Measurements from ENCODE around the gene FAR2. TPM values are rescaled to one million over a fixed set of nuclear protein-coding genes. Genes with fewer than 3 reads are reported as not detected.
A peak's percentile ranks its signal among the peaks of the same experiment; 100 is the strongest.

FAR2 gene
- polyA plus RNA-seq, 1 of the 3 experiments (the other 2 are of a cell fraction), result 7.4 TPM

- ChIA-PET POLR2A (interaction anchor here (0.5 kb wide), 1 partner anchor 1325 kb away, joined by 5 read pairs; no protein-coding TSS in a partner anchor), CTCF (interaction anchor here (3.1 kb wide), 1 partner anchor 165 kb away, joined by 11 read pairs; no protein-coding TSS in a partner anchor)
- H2AFZ ChIP-seq (ENCODE audit: low read depth), result no peak overlapping the region
- no peak overlapping the region for H3K9ac ChIP-seq
- H3K9me3 ChIP-seq, result no peaks in the 10 kb centered on the region
- peak overlapping the region in 1 of 2 experiments; percentile 40; a peak in 2 of 4 replicates for H3K27ac ChIP-seq (ENCODE audit: low read depth in 2 of 2, low read length in 1 of 2)
- H3K4me2 ChIP-seq, result no peak overlapping the region
- TF ChIP-seq CTCF (IDR thresholded peaks at IDR 0.05) (no peak), EZH2phosphoT487 (IDR thresholded peaks at IDR 0.05; ENCODE audit: borderline replicate concordance, low read depth) (no peak), CHD2 (IDR thresholded peaks at IDR 0.05; ENCODE audit: low read length, partially characterized antibody) (no peak), IRF3 (IDR thresholded peaks at IDR 0.05; ENCODE audit: low read depth, low read length) (no peak), USF2 (IDR thresholded peaks at IDR 0.05; ENCODE audit: borderline replicate concordance, low read depth, low read length) (no peak)
- 73% methylated on average over 4 of the region's 4 CpGs for WGBS (ENCODE audit: low lambda C conversion rate)
- H3K4me3 ChIP-seq (ENCODE audit: low read depth in 2 of 2, low read length in 1 of 2), result no peak overlapping the region
- H3K27me3 ChIP-seq (ENCODE audit: insufficient read depth), result no peaks in the 10 kb centered on the region
- no peaks in the 10 kb centered on the region for H3K36me3 ChIP-seq (replicated peaks in 1 of 2; ENCODE audit: control insufficient read depth in 1 of 2, insufficient read depth in 2 of 2, low read length in 1 of 2)
- H3F3A ChIP-seq (replicated peaks; ENCODE audit: insufficient read depth), result peaks cover 11% of the 10 kb centered on the region
- H3K9me2 ChIP-seq, result no peaks in the 10 kb centered on the region
- no peaks in the 10 kb centered on the region for H3K79me2 ChIP-seq (ENCODE audit: insufficient read depth)
- peaks cover 4 to 15% of the 10 kb centered on the region in 2 experiments for H3K4me1 ChIP-seq (ENCODE audit: control insufficient read depth in 1 of 2, insufficient read depth in 2 of 2, low read depth in 1 of 2, low read length in 1 of 2)
- DNase-seq, result no peak
- H4K20me1 ChIP-seq (ENCODE audit: insufficient read depth), result no peaks in the 10 kb centered on the region
These were observed 4.0 kb downstream of the FAR2 start for GRCh38 chr12:29152981-29153630.

GRCh38 chr12:29155079-29155478 lies 6.0 kb downstream of the FAR2 start:
- 56% methylated on average over 1 of the region's 1 CpG for WGBS (ENCODE audit: low lambda C conversion rate)
- H3K9me3 ChIP-seq, result no peaks in the 10 kb centered on the region
- CTCF ChIA-PET, result interaction anchor here (1.2 kb wide), 1 partner anchor 162 kb away, joined by 4 read pairs; no protein-coding TSS in a partner anchor
- TF ChIP-seq PBX3 (IDR thresholded peaks at IDR 0.05) (no peak), MXI1 (IDR thresholded peaks at IDR 0.05; ENCODE audit: low read depth, low read length) (no peak), EZH2phosphoT487 (IDR thresholded peaks at IDR 0.05; ENCODE audit: borderline replicate concordance, low read depth) (no peak), MAX (IDR thresholded peaks at IDR 0.05; ENCODE audit: low read depth) (no peak), ELF1 (IDR thresholded peaks at IDR 0.05) (no peak), GATA2 (CRISPR knock-in tag; IDR thresholded peaks at IDR 0.05) (peak; percentile 30; the same call in 1 of the 2 replicates), NFIC (IDR thresholded peaks at IDR 0.05; ENCODE audit: borderline replicate concordance) (no peak), REST (IDR thresholded peaks at IDR 0.05; ENCODE audit: low read depth, low read length) (no peak), CTCF (IDR thresholded peaks at IDR 0.05) (no peak), GABPA (IDR thresholded peaks at IDR 0.05; ENCODE audit: low read depth) (no peak)

More at GRCh38 chr12:29155079-29155478, 6.0 kb downstream of the FAR2 start:
- Histone ChIP-seq H3K4me2 (no peak overlapping the region), H3K9ac (no peak overlapping the region), H3F3A (replicated peaks; ENCODE audit: insufficient read depth) (peaks cover 15% of the 10 kb centered on the region), H3K27ac (ENCODE audit: low read depth in 2 of 2, low read length in 1 of 2) (peak overlapping the region in 1 of 2 experiments; percentile 51; a peak in 2 of 4 replicates), H3K4me3 (ENCODE audit: low read depth in 2 of 2, low read length in 1 of 2) (no peak overlapping the region), H3K79me2 (ENCODE audit: insufficient read depth) (no peaks in the 10 kb centered on the region), H2AFZ (ENCODE audit: low read depth) (no peak overlapping the region), H3K9me2 (no peaks in the 10 kb centered on the region), H3K27me3 (ENCODE audit: insufficient read depth) (no peaks in the 10 kb centered on the region), H4K20me1 (ENCODE audit: insufficient read depth) (no peaks in the 10 kb centered on the region), H3K4me1 (ENCODE audit: control insufficient read depth in 1 of 2, insufficient read depth in 2 of 2, low read depth in 1 of 2, low read length in 1 of 2) (peaks cover 4 to 12% of the 10 kb centered on the region in 2 experiments), H3K36me3 (replicated peaks in 1 of 2; ENCODE audit: control insufficient read depth in 1 of 2, insufficient read depth in 2 of 2, low read length in 1 of 2) (no peaks in the 10 kb centered on the region)
- POLR2A ChIA-PET, result no interaction called here
- DNase-seq, result peak; percentile 40
